Measurements from ENCODE around the gene ZFC3H1.

- TF ChIP-seq CTCF (IDR thresholded peaks at IDR 0.05) = no peak
- TF ChIP-seq POLR2A (IDR thresholded peaks at IDR 0.05) = no peak
Observed at GRCh38 chr12:71566655-71567054, 97.0 kb downstream of the ZFC3H1 start.
